ENCODE results near the gene RELA.

Gene RELA

DNA sequence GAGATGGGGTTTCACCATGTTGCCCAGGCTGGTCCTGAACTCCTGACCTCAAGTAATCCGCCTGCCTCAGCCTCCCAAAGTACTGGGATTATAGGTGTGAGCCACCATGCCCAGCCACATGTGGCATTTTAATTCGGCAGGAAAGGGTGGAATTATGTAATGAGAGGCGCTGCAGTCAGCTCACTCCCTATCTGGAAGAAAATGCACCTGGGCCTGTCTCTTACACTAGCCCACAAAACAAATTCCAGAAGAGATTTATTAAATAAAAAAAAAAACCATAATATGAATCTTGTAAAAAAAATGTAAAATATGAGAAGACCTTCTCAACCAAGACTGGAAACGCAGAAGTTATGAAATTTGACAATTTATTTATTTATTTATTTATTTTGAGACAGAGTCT lies 41.1 kb upstream of the RELA start:
- H3K4me3 ChIP-seq (ENCODE audit: low read depth, low read length): no peak overlapping the region
- no peak for DNase-seq (ENCODE audit: low read depth)
- TF ChIP-seq, protein P1, sequence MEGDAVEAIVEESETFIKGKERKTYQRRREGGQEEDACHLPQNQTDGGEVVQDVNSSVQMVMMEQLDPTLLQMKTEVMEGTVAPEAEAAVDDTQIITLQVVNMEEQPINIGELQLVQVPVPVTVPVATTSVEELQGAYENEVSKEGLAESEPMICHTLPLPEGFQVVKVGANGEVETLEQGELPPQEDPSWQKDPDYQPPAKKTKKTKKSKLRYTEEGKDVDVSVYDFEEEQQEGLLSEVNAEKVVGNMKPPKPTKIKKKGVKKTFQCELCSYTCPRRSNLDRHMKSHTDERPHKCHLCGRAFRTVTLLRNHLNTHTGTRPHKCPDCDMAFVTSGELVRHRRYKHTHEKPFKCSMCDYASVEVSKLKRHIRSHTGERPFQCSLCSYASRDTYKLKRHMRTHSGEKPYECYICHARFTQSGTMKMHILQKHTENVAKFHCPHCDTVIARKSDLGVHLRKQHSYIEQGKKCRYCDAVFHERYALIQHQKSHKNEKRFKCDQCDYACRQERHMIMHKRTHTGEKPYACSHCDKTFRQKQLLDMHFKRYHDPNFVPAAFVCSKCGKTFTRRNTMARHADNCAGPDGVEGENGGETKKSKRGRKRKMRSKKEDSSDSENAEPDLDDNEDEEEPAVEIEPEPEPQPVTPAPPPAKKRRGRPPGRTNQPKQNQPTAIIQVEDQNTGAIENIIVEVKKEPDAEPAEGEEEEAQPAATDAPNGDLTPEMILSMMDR (conservative IDR thresholded peaks at IDR 0.05; ENCODE audit: low read depth, low read length): no peak

DNA sequence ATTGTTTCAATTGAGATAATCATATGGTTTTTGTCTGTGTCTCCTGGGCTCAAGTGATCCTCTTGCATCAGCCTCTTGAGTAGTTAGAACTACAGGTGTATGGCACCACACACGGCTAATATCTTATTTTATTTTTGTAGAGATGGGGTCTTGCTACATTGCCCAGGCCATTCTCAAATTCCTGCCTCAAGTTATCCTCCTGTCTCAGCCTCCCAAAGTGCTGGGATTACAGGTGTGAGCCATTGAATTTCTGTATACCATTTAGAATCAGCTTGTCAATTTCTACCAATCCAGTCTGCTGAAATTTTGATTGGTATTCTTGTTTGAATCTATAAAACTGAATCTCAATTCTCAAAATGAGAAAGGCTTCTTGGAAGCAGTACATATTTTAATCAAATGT lies 39.0 kb upstream of the RELA start:
- DNase-seq (ENCODE audit: low read depth): no peak
- TF ChIP-seq, protein P1 (conservative IDR thresholded peaks at IDR 0.05; ENCODE audit: low read depth, low read length): no peak
- H3K4me3 ChIP-seq (ENCODE audit: low read depth, low read length): no peak overlapping the region

DNA sequence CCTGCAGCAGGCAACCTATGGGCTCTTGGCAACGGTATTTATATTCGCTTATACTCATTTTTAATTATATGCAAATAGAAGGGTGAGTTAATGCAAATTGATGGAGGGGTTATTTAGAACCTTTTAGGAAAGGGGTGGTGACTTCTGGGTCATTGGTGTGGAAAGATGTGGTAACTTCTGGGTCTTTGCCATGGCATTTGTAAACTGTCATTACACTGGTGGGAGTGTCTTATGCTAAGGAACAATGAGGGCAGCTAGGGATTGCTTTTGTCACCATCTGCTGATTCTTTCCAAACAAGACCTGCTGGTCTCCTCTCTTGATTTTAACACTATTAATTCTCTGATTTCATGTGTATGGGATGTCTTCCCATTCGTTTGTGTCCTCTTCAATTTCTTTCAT lies 37.7 kb upstream of the RELA start:
- no peak for DNase-seq (ENCODE audit: low read depth)
- TF ChIP-seq, protein P1 (conservative IDR thresholded peaks at IDR 0.05; ENCODE audit: low read depth, low read length): no peak

DNA sequence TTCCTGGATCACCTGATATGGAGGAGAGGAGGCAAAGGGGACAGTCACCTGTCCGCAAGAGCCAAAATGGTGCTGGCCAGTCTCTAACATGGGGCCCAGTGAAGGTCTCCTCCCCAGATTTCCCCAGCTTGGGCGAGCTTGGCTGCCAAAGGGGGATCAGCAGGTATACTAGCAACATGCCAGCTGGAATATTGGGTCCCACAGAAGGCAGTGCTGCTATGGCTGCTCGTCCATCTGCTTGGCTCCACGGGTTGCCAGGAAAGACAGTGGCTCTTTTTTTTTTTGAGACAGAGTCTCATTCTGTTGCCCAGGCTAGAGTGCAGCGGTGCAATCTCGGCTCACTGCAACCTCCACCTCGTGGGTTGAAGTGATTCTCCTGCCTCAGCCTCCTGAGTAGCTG lies 36.6 kb upstream of the RELA start:
- TF ChIP-seq, protein P1 (conservative IDR thresholded peaks at IDR 0.05; ENCODE audit: low read depth, low read length): no peak
- no peak overlapping the region for H3K4me3 ChIP-seq (ENCODE audit: low read depth, low read length)
- DNase-seq (ENCODE audit: low read depth): no peak

More for the DNA sequence above, 37.7 kb upstream of the RELA start:
- no peak overlapping the region for H3K4me3 ChIP-seq (ENCODE audit: low read depth, low read length)

DNA sequence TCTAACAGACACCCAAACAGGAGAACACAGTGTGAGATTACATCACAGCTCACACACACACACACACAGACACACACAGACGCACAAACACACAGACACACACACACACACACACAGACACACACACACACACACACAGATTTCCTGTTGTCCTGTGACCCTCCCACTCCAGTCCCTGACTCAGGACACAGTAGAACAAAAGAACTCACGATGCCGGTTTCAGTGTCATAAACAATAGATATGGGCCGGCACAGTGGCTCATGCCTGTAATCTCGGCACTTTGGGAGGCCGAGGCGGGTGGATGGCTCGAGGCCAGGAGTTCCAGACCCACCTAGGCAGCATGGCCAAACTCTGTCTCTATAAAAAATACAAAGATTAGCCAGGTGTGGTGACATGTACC lies 35.5 kb upstream of the RELA start:
- TF ChIP-seq, protein P1 (conservative IDR thresholded peaks at IDR 0.05; ENCODE audit: low read depth, low read length): no peak
- DNase-seq (ENCODE audit: low read depth): no peak
- no peak overlapping the region for H3K4me3 ChIP-seq (ENCODE audit: low read depth, low read length)

DNA sequence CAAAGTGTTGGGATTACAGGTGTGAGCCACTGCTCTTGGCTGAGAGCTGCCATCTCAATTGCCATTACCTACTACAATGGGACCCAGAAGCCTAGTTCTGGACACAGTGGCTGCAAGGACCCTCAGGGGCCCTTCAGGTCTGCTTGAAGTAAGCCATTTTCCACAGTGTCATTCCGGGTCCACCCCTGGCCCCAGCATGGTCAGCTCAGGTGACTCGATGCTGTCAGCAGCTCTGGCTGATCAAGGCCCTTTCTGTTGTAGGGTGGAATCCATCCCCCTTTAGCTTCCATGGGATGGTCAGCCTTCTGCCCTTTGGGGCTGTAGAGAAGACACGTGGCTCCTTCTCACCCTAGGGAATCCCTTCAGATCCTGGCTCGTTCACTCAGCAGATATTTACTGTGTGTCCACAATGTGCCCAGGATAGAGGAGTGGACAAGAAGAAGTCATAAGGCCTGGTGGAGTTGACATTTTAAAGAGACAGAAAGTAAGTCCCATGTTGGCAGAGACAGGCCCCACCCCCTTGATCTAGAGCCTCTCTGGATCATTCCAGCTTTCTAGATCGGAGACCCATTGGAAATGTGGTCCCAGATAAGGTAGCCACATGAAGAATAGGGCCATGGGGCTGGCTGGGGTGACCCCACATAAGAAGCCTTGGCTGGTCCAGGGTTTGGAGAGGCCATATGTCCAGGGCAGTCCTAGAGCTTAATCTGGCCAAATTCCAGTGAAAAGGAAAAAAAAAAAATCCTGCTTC lies 34.3 kb upstream of the RELA start:
- TF ChIP-seq, protein P1 (conservative IDR thresholded peaks at IDR 0.05; ENCODE audit: low read depth, low read length): no peak
- no peak for DNase-seq (ENCODE audit: low read depth)
- no peak overlapping the region for H3K4me3 ChIP-seq (ENCODE audit: low read depth, low read length)
